PC-3 (cell line): ENCODE results near the gene CAPN10. TPM values are rescaled to one million over a fixed set of nuclear protein-coding genes. Genes with fewer than 3 reads are reported as not detected.

Source experiments
- ATAC-seq: fragments of 200-7000 bp; cut with Tn5 transposase; 2 replicates; pipeline ENCODE4 v1.9.1; 2020; ENCODE audit warnings: mild to moderate bottlenecking, moderate library complexity
- BruUV-seq: library from RNA; stranded (reverse); fragments of 400-500 nt; replicated peaks from 2 replicates; lab custom pipeline; 2021; lab: Mats Ljungman, UMichigan
- CTCF ChIA-PET: fragments of 300-600 bp; sonication (Branson Sonifier 250); formaldehyde crosslinking; loops from one replicate; lab custom pipeline; 2022; ENCODE audit warnings: antibody characterized with exemption; lab: Charles Lee
- POLR2A ChIA-PET: fragments of 300-600 bp; sonication (Branson Sonifier 250); formaldehyde crosslinking; loops from one replicate; lab custom pipeline; 2022; ENCODE audit warnings: antibody characterized with exemption; ENCODE audit not compliant: unreplicated experiment; lab: Charles Lee
- DNase-seq: peaks from one replicate; pipeline ENCODE4 v3.0.0-alpha.2; 2015
- H2AFZ ChIP-seq: fragments of 300-600 bp; sonication (generic); 2 replicates; pipeline ENCODE4 v1.6.0; 2016; ENCODE audit warnings: antibody characterized with exemption, low read length
- H3F3A ChIP-seq: fragments of 300-600 bp; sonication (generic); one replicate; pipeline ENCODE4 v1.6.0; 2017; ENCODE audit warnings: antibody characterized with exemption, low read length, control low read depth, mild to moderate bottlenecking; ENCODE audit not compliant: unreplicated experiment
- H3K27ac ChIP-seq: fragments of 300-600 bp; sonication (generic); 2 replicates; pipeline ENCODE4 v1.5.1; 2016; ENCODE audit warnings: mild to moderate bottlenecking, low read length
- H3K27me3 ChIP-seq: fragments of 300-600 bp; sonication (generic); 2 replicates; pipeline ENCODE4 v1.6.1; 2016; ENCODE audit warnings: low read length, mixed read lengths
- H3K36me3 ChIP-seq: fragments of 300-600 bp; sonication (generic); 2 replicates; pipeline ENCODE4 v1.6.1; 2016; ENCODE audit warnings: low read depth, mixed run types, low read length, mixed read lengths
- H3K4me1 ChIP-seq: fragments of 300-600 bp; sonication (generic); 2 replicates; pipeline ENCODE4 v1.5.1; 2016; ENCODE audit warnings: low read length; ENCODE audit not compliant: insufficient read depth
- H3K4me2 ChIP-seq: fragments of 300-600 bp; sonication (generic); 2 replicates; pipeline ENCODE4 v1.6.0; 2016; ENCODE audit warnings: low read length
- H3K4me3 ChIP-seq: fragments of 300-600 bp; sonication (generic); 2 replicates; pipeline ENCODE4 v1.5.1; 2016; ENCODE audit warnings: mild to moderate bottlenecking, low read length, mixed read lengths
- H3K79me2 ChIP-seq: fragments of 300-600 bp; sonication (generic); 2 replicates; pipeline ENCODE4 v1.6.1; 2017; ENCODE audit warnings: low read length, mixed read lengths
- H3K9ac ChIP-seq: fragments of 300-600 bp; sonication (generic); 2 replicates; pipeline ENCODE4 v1.6.0; 2016; ENCODE audit warnings: mild to moderate bottlenecking, low read length
- H3K9me2 ChIP-seq: fragments of 300-600 bp; sonication (generic); replicated peaks from 2 replicates; pipeline ENCODE4 v1.6.1; 2016; ENCODE audit warnings: mixed run types, low read length, mixed read lengths
- H3K9me3 ChIP-seq: fragments of 300-600 bp; sonication (generic); 2 replicates; pipeline ENCODE4 v1.6.1; 2016; ENCODE audit warnings: low read length, mixed read lengths
- H4K20me1 ChIP-seq: fragments of 300-600 bp; sonication (generic); 2 replicates; pipeline ENCODE4 v1.6.1; 2016; ENCODE audit warnings: low read length, mixed read lengths
- EZH2 ChIP-seq: fragments of 300-600 bp; sonication (generic); IDR thresholded peaks from one replicate; pipeline ENCODE4 v1.6.1; 2017; ENCODE audit warnings: antibody characterized with exemption, mild to moderate bottlenecking, low read length; ENCODE audit not compliant: unreplicated experiment
- EZH2phosphoT487 ChIP-seq: fragments of 300-600 bp; sonication (generic); IDR thresholded peaks from 2 replicates; pipeline ENCODE4 v1.6.1; 2018; ENCODE audit warnings: mild to moderate bottlenecking, antibody characterized with exemption, low read length, borderline replicate concordance
- intact Hi-C: fragments of 100-400 bp; cut with micrococcal nuclease; formaldehyde crosslinking; loops from 2 replicates; pipeline ENCODE4 v1.9.0; 2023
- total RNA-seq: library from RNA; depleted of rRNA; stranded (reverse); fragments of >200 nt; gene quantifications from 2 replicates; pipeline ENCODE4 v1.2.3, GENCODE V29; 2014
- TF ChIP-seq, protein P1 (sequence below): fragments of 300-600 bp; sonication (generic); conservative IDR thresholded peaks from 2 replicates; pipeline ENCODE4 v1.5.1; 2017; ENCODE audit warnings: antibody characterized with exemption, low read depth, mild to moderate bottlenecking, low read length

CAPN10 gene
- total RNA-seq, 1 experiment from 2014 or later = 32.2 TPM

DNA sequence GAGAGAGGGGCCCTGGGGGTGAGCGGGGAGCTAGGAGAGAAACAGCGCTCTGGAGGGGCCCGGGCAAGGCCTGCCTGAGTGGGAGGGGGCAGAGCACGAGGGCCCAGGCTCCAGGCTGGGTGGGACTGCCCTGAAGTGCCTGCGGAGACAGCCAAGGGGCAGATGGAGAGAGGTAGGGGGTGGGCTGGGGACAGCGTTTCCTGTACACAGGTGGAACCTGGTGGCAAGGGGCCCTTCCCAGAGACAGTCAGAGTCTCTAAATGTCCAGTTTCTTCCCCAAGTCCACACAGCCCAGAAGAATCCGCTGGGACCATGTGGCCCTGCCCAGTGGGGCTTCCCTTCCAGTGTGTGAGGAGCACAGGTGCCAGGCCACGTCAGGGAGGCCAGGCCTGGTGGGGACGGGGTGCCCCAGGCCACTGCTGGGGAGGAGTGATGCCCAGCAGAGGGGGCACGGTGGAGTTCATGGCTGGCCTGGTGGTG is 37.0 kb downstream of the CAPN10 start:
- CTCF ChIA-PET = no interaction called here

DNA sequence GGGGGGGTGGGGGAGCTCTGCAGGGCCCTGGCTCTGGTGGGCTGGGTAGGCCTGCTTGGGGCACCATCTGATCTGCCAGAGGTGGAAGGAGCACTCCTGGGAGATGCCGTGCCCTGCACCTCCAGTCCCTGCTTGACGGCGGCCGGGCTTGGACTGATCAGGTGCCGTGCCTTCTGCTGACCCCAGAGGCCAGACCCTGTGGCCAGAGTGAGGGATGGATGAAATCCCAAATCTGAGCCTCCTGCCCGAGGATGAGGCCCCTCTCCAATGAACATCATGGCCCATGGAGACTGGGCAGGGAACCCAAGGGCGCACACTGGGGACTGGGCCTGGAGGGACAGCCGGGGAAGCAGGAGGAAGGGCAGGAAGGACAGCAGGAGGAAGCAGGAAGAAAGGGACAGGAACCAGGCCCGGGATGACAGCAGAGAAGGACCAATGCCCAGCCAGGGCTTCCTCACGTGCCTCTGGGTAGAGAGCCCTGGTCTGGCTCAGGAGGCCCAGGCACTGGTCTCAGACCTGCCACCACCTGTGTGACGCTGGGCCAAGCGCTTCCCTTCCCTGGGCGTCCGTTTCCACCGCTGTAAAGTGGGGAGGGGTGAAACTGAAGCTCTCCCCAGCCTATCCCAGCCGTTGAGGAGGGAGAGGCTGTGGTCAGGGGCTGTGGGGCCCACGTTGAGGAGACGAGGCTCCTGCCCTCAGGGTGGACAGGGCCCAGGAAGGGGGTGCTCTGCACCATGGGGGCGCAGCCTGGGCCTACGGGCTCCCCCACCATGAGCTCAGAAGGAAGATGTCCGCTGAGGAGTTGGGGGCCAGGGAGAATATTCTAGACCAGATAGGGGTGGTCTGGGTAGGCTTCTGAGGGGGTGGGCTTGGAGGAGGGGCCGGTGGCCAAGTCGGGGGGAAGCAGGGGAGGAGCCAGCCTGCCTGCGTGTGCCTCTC is 37.7 kb downstream of the CAPN10 start:
- Histone ChIP-seq H3K4me2 (no peak overlapping the region), H3K36me3 (no peaks in the 10 kb centered on the region), H4K20me1 (no peaks in the 10 kb centered on the region), H3K9me2 (no peaks in the 10 kb centered on the region), H3K9me3 (no peaks in the 10 kb centered on the region), H3F3A (no peaks in the 10 kb centered on the region), H3K27ac (no peak overlapping the region), H3K79me2 (no peaks in the 10 kb centered on the region), H3K4me1 (no peaks in the 10 kb centered on the region), H2AFZ (no peak overlapping the region), H3K27me3 (no peaks in the 10 kb centered on the region), H3K9ac (no peak overlapping the region), H3K4me3 (no peak overlapping the region)
- POLR2A ChIA-PET = no interaction called here
- intact Hi-C loops = no loop called here
- no peak for DNase-seq
- TF ChIP-seq EZH2phosphoT487 = no peak
- TF ChIP-seq EZH2 = no peak
- TF ChIP-seq, protein P1, sequence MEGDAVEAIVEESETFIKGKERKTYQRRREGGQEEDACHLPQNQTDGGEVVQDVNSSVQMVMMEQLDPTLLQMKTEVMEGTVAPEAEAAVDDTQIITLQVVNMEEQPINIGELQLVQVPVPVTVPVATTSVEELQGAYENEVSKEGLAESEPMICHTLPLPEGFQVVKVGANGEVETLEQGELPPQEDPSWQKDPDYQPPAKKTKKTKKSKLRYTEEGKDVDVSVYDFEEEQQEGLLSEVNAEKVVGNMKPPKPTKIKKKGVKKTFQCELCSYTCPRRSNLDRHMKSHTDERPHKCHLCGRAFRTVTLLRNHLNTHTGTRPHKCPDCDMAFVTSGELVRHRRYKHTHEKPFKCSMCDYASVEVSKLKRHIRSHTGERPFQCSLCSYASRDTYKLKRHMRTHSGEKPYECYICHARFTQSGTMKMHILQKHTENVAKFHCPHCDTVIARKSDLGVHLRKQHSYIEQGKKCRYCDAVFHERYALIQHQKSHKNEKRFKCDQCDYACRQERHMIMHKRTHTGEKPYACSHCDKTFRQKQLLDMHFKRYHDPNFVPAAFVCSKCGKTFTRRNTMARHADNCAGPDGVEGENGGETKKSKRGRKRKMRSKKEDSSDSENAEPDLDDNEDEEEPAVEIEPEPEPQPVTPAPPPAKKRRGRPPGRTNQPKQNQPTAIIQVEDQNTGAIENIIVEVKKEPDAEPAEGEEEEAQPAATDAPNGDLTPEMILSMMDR = no peak
- BruUV-seq = no TSS peak
- ATAC-seq = peak; percentile 33; the same call in 1 of the 2 replicates
- CTCF ChIA-PET = no interaction called here

More for the DNA sequence above, 37.0 kb downstream of the CAPN10 start:
- Histone ChIP-seq H3K27ac (no peak overlapping the region), H3K4me1 (no peaks in the 10 kb centered on the region), H3K4me2 (no peak overlapping the region), H3K79me2 (no peaks in the 10 kb centered on the region), H4K20me1 (no peaks in the 10 kb centered on the region), H3F3A (no peaks in the 10 kb centered on the region), H3K36me3 (no peaks in the 10 kb centered on the region), H3K9ac (no peak overlapping the region), H2AFZ (no peak overlapping the region), H3K27me3 (no peaks in the 10 kb centered on the region), H3K9me2 (no peaks in the 10 kb centered on the region), H3K9me3 (no peaks in the 10 kb centered on the region), H3K4me3 (no peak overlapping the region)
- no TSS peak for BruUV-seq
- DNase-seq (no peak), ATAC-seq (no peak)
- TF ChIP-seq, protein P1 = no peak
- TF ChIP-seq EZH2phosphoT487 = no peak
- no peak for TF ChIP-seq EZH2
- POLR2A ChIA-PET = no interaction called here
- intact Hi-C loops = no loop called here
